GM19238 (cell line): ENCODE data around the gene KLHL17.

Experiments used
- DNase-seq: peaks from one replicate; pipeline ENCODE4 v3.0.0; 2011; ENCODE audit warnings: low spot score; ENCODE audit not compliant: insufficient read length

KLHL17 gene

GRCh38 chr1:950268-950667 lies 10.1 kb upstream of the KLHL17 start:
- no peak for DNase-seq

GRCh38 chr1:950881-951280 lies 9.5 kb upstream of the KLHL17 start:
- no peak for DNase-seq

- DNase-seq = no peak
Measured at GRCh38 chr1:951364-951763, 9.0 kb upstream of the KLHL17 start.

GRCh38 chr1:952201-952600 lies 8.2 kb upstream of the KLHL17 start:
- DNase-seq = no peak

- no peak for DNase-seq
Measured at GRCh38 chr1:952603-953002, 7.8 kb upstream of the KLHL17 start.

- DNase-seq = no peak
Measured at GRCh38 chr1:953524-954320, 6.7 kb upstream of the KLHL17 start.

GRCh38 chr1:954927-955326 lies 5.5 kb upstream of the KLHL17 start:
- DNase-seq = no peak

- DNase-seq = no peak
Measured at GRCh38 chr1:955474-955873, 4.9 kb upstream of the KLHL17 start.

- DNase-seq = no peak
Measured at GRCh38 chr1:956636-957035, 3.7 kb upstream of the KLHL17 start.

GRCh38 chr1:958823-959730 lies 1.3 kb upstream of the KLHL17 start, which contains the start of gene NOC2L:
Gene NOC2L, minus strand, starts transcription at chr1:959256. Its CDS starts 16 bp downstream, at chr1:959240.
- peak; percentile 97 for DNase-seq

GRCh38 chr1:959731-960362 lies 537 bp upstream of the KLHL17 start:
- DNase-seq = no peak

- DNase-seq = no peak
Measured at GRCh38 chr1:961132-961669, 817 bp downstream of the KLHL17 start.

GRCh38 chr1:962381-963300 lies 2.3 kb downstream of the KLHL17 start:
- no peak for DNase-seq

GRCh38 chr1:963301-963651 lies 2.9 kb downstream of the KLHL17 start:
- no peak for DNase-seq

- no peak for DNase-seq
Measured at GRCh38 chr1:963746-964525, 3.6 kb downstream of the KLHL17 start.

- no peak for DNase-seq
Measured at GRCh38 chr1:964691-965525, 4.5 kb downstream of the KLHL17 start.

- no peak for DNase-seq
Measured at GRCh38 chr1:965526-966134, 5.2 kb downstream of the KLHL17 start.

- peak; percentile 56 for DNase-seq
Measured at GRCh38 chr1:966135-966703, 5.8 kb downstream of the KLHL17 start, which contains the start of gene PLEKHN1. Gene PLEKHN1, plus strand, starts transcription at chr1:966482. Its CDS starts 50 bp downstream, at chr1:966532.
